Loucy (cell line): ENCODE measurements around the gene ZNF544.

Experiments used
- CTCF ChIP-seq: fragments of 200-600 bp; sonication (generic); conservative IDR thresholded peaks from 2 replicates; pipeline ENCODE4 v1.5.1; 2014; ENCODE audit warnings: mild to moderate bottlenecking, antibody characterized with exemption, low read length
- EZH2phosphoT487 ChIP-seq: fragments of 200-600 bp; IDR thresholded peaks from 2 replicates; pipeline ENCODE4 v1.6.1; 2018; ENCODE audit warnings: antibody characterized with exemption, mild to moderate bottlenecking, moderate library complexity, borderline replicate concordance

- no peak for TF ChIP-seq EZH2phosphoT487
- no peak for TF ChIP-seq CTCF
These were observed 640 bp upstream of the ZNF544 start for GRCh38 chr19:58227964-58228584.
